ENCODE measurements around the gene NPAS3. TPM values are rescaled to one million over a fixed set of nuclear protein-coding genes. Genes with fewer than 3 reads are reported as not detected.

NPAS3 gene
- total RNA-seq, 1 experiment from 2014 or later, result not detected

DNA sequence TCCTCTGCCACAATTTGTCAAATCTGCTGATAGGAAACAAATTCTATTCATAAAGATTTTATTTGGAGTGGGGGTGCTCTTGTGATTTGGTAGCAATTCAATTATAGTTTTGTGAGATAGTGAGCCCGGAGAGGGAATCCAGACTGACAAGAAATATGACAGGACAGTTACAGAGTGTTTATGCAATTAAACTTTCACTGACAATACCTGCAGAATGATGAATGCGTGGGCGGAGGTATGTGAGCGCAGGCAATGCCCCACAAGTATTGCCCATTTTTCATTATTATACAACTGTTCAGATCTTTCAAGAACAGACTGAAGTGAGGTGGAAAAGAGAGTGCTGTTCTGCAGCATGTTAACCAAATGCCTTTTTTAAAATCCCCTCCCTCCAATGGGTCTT is 753.2 kb downstream of the NPAS3 start:
- Histone ChIP-seq H4K20me1 (ENCODE audit: insufficient read depth) (no peaks in the 10 kb centered on the region), H3K4me2 (no peak overlapping the region), H3K4me3 (no peak overlapping the region), H3K27ac (no peak overlapping the region), H3K79me2 (ENCODE audit: low read depth) (no peaks in the 10 kb centered on the region), H3K9me3 (ENCODE audit: insufficient read depth, low read depth) (no peaks in the 10 kb centered on the region; the same call in 1 of the 2 replicates), H3F3A (ENCODE audit: insufficient read depth, low read depth) (no peaks in the 10 kb centered on the region), H2AFZ (no peak overlapping the region), H3K36me3 (ENCODE audit: low read depth) (no peaks in the 10 kb centered on the region), H3K9me2 (ENCODE audit: insufficient read depth) (no peaks in the 10 kb centered on the region), H3K4me1 (replicated peaks; ENCODE audit: insufficient read depth) (no peaks in the 10 kb centered on the region), H3K27me3 (ENCODE audit: insufficient read depth, low read depth) (no peaks in the 10 kb centered on the region)
- ChIA-PET CTCF (no interaction called here), POLR2A (ENCODE audit: unreplicated experiment) (interaction anchor here (0.6 kb wide), 1 partner anchor 664 kb away, joined by 7 read pairs; no protein-coding TSS in a partner anchor)
- no peak for DNase-seq
- intact Hi-C loops (cut with micrococcal nuclease; ENCODE audit: unreplicated experiment), result no loop called here
- BruUV-seq (replicated peaks), result no TSS peak
- TF ChIP-seq EZH2 (IDR thresholded peaks at IDR 0.05; ENCODE audit: low read depth) (no peak), CTCF (conservative IDR thresholded peaks at IDR 0.05) (no peak)

DNA sequence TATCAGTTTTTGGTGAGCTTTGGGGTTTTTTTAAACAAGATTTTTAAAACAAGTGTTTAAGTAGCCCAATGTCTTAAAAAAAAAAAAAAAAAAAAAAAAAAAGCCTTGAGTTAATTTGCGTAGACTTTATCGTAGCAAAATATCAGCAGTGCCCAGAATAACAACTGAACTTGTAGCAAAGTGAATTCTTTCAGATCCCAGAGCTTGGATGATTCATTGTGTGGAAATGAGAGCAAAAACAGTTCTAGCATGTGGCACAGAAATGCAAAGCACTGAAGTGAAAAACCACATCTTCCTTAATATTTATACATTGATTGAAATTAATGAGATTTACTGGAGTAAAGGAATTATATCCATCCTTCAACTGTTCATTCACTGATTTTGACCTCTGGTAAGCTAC is 754.1 kb downstream of the NPAS3 start:
- Histone ChIP-seq H2AFZ (no peak overlapping the region), H4K20me1 (ENCODE audit: insufficient read depth) (no peaks in the 10 kb centered on the region), H3F3A (ENCODE audit: insufficient read depth, low read depth) (no peaks in the 10 kb centered on the region), H3K4me3 (no peak overlapping the region), H3K9me2 (ENCODE audit: insufficient read depth) (no peaks in the 10 kb centered on the region), H3K9me3 (ENCODE audit: insufficient read depth, low read depth) (no peaks in the 10 kb centered on the region; the same call in 1 of the 2 replicates), H3K4me2 (no peak overlapping the region), H3K27me3 (ENCODE audit: insufficient read depth, low read depth) (no peaks in the 10 kb centered on the region), H3K4me1 (replicated peaks; ENCODE audit: insufficient read depth) (no peaks in the 10 kb centered on the region), H3K79me2 (ENCODE audit: low read depth) (no peaks in the 10 kb centered on the region), H3K27ac (no peak overlapping the region), H3K36me3 (ENCODE audit: low read depth) (no peaks in the 10 kb centered on the region)
- ChIA-PET POLR2A (ENCODE audit: unreplicated experiment) (no interaction called here), CTCF (interaction anchor here (0.5 kb wide), 1 partner anchor 1999 kb away, joined by 9 read pairs; no protein-coding TSS in a partner anchor)
- BruUV-seq (replicated peaks), result no TSS peak
- TF ChIP-seq CTCF (conservative IDR thresholded peaks at IDR 0.05), result no peak
- TF ChIP-seq EZH2 (IDR thresholded peaks at IDR 0.05; ENCODE audit: low read depth), result no peak
- DNase-seq, result no peak
- intact Hi-C loops (cut with micrococcal nuclease; ENCODE audit: unreplicated experiment), result no loop called here

DNA sequence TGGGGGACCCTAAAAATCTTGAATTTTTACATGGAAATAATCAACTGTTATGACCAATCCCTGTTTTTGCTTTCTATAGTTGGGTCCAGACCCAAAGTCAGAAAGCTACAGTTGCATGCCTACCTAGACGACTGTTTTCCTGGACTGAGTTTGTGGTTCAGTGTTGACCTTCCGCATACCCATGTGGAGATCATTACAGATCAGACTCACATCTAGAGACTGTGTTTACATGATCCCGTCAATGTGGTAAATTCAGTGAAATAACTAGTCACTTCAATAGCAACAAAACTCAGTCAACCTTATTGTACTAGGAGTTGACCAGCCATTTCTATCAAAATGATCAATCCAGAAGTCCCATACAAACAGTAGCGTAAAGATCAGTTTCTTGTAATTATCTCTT is 754.6 kb downstream of the NPAS3 start:
- H3K9me3 ChIP-seq (ENCODE audit: insufficient read depth, low read depth), result no peaks in the 10 kb centered on the region; the same call in 1 of the 2 replicates
- H3K4me1 ChIP-seq (replicated peaks; ENCODE audit: insufficient read depth), result no peaks in the 10 kb centered on the region
- H3K4me3 ChIP-seq, result no peak overlapping the region
- no peak overlapping the region for H3K4me2 ChIP-seq
- POLR2A ChIA-PET (ENCODE audit: unreplicated experiment), result no interaction called here
- H3K27me3 ChIP-seq (ENCODE audit: insufficient read depth, low read depth), result no peaks in the 10 kb centered on the region
- H3K36me3 ChIP-seq (ENCODE audit: low read depth), result no peaks in the 10 kb centered on the region
- DNase-seq, result no peak
- H3F3A ChIP-seq (ENCODE audit: insufficient read depth, low read depth), result no peaks in the 10 kb centered on the region
- no TSS peak for BruUV-seq (replicated peaks)
- intact Hi-C loops (cut with micrococcal nuclease; ENCODE audit: unreplicated experiment), result no loop called here
- H3K9me2 ChIP-seq (ENCODE audit: insufficient read depth), result no peaks in the 10 kb centered on the region
- H2AFZ ChIP-seq, result no peak overlapping the region
- H3K79me2 ChIP-seq (ENCODE audit: low read depth), result no peaks in the 10 kb centered on the region
- no peak for TF ChIP-seq CTCF (conservative IDR thresholded peaks at IDR 0.05)
- no peak for TF ChIP-seq EZH2 (IDR thresholded peaks at IDR 0.05; ENCODE audit: low read depth)
- no peak overlapping the region for H3K27ac ChIP-seq
- no peaks in the 10 kb centered on the region for H4K20me1 ChIP-seq (ENCODE audit: insufficient read depth)
- CTCF ChIA-PET, result interaction anchor here (0.5 kb wide), 1 partner anchor 1999 kb away, joined by 9 read pairs; no protein-coding TSS in a partner anchor
